ENCODE measurements around the gene CTF1.

DNA sequence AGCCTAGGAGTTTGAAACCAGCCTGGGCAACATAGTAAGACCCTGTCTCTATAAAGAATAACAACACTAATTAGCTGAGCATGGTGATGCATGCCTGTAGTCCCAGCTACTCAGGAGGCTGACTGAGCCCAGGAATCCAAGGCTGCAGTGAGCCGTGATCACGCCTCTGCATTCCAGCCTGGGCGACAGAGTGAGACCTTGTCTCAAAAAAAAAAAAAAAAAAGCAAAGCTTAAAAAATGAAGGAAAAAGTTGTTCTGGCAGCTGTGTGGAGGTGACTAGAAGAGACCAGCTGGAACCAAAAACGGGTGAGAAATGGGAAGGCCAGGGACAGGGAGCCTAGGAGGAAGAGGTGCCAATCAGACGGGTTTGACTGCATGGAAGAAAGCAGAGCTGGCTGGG, 6.7 kb upstream of the CTF1 start:
- no peak for TF ChIP-seq POLR2A (IDR thresholded peaks at IDR 0.05)
- TF ChIP-seq, protein P1, sequence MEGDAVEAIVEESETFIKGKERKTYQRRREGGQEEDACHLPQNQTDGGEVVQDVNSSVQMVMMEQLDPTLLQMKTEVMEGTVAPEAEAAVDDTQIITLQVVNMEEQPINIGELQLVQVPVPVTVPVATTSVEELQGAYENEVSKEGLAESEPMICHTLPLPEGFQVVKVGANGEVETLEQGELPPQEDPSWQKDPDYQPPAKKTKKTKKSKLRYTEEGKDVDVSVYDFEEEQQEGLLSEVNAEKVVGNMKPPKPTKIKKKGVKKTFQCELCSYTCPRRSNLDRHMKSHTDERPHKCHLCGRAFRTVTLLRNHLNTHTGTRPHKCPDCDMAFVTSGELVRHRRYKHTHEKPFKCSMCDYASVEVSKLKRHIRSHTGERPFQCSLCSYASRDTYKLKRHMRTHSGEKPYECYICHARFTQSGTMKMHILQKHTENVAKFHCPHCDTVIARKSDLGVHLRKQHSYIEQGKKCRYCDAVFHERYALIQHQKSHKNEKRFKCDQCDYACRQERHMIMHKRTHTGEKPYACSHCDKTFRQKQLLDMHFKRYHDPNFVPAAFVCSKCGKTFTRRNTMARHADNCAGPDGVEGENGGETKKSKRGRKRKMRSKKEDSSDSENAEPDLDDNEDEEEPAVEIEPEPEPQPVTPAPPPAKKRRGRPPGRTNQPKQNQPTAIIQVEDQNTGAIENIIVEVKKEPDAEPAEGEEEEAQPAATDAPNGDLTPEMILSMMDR (IDR thresholded peaks at IDR 0.05), result no peak
- TF ChIP-seq POLR2AphosphoS5 (IDR thresholded peaks at IDR 0.05), result no peak
- no peak for TF ChIP-seq EP300 (IDR thresholded peaks at IDR 0.05)
